GM18870 (cell line): ENCODE data around the gene SORCS2.

Source experiments
- ATAC-seq: cut with Tn5 transposase; IDR thresholded peaks from one replicate; pipeline ENCODE4 v1.9.1; 2021; ENCODE audit warnings: moderate library complexity; ENCODE audit not compliant: unreplicated experiment

The SORCS2 gene

DNA sequence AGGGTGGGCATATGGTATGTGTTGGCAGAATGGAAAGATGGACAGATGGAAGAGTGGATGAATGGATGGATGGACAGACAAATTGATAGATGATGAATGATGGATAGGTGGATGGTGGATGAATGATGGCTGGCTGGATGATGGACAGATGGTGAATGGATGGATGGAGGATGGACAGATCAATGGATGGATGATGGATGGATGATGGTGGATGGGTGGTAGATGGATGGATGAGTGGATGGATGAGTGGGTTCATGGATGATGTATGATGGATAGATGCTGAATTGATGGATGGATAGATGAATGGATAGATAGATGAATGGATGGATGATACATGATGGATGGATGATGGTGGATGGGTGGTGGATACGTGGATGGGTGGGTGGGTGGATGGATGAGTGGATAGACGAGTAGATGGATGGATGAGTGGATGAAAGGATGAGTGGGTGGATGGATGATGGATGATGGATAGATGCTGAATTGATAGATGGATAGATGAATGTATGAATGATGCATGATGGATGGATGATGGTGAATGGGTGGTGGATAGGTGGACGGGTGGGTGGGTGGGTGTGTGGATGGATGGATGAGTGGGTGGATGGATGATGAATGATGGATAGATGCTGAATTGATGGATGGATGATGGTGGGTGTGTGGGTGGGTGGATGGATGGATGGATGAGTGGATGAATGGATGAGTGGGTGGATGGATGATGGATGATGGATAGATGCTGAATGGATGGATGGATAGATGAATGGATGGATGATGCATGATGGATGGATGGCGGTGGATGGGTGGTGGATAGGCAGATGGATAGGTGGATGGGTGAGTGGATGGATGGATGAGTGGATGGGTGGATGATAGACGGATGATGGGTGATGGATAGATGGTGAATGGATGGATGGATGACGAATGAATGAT is 497.7 kb downstream of the SORCS2 start:
- no peak for ATAC-seq

DNA sequence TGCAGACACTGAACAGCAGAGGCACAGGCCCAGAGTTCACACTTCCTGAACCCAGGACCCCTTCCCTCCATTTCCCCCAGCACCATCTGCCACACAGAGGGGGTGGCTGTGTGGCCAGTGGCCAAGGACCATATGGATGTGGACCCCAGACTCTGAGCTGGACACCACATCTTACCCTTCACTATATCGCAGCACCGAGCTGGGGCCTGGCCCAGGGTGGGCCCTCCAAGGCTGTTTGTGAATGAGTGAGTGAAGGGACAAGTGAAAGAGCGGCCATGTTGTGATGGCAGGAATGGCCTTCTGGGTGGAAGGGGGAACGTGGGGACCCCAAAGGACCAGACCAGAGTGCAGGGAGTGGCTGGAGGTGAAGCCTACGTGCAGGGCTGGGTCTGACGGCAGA is 498.7 kb downstream of the SORCS2 start:
- no peak for ATAC-seq

DNA sequence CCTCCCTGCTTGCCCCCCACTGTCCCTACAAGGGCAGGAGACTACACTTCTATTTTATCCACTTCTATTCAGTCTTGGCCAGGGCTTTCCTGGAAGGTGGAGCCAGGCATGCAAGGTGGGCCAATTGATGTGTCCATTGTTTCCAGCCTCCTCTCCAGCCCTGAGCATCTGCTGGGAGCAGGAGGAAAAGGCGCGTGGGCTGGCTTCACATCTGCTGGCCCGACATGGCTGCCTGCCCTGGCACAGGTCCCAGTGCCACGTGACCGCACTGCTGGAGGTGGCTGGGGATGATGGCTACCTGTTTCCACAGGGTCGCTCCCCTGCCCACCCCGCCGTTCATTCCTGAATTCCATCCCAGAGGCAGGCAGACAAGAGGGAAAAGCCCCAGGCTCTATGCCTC is 499.6 kb downstream of the SORCS2 start:
- ATAC-seq: no peak

DNA sequence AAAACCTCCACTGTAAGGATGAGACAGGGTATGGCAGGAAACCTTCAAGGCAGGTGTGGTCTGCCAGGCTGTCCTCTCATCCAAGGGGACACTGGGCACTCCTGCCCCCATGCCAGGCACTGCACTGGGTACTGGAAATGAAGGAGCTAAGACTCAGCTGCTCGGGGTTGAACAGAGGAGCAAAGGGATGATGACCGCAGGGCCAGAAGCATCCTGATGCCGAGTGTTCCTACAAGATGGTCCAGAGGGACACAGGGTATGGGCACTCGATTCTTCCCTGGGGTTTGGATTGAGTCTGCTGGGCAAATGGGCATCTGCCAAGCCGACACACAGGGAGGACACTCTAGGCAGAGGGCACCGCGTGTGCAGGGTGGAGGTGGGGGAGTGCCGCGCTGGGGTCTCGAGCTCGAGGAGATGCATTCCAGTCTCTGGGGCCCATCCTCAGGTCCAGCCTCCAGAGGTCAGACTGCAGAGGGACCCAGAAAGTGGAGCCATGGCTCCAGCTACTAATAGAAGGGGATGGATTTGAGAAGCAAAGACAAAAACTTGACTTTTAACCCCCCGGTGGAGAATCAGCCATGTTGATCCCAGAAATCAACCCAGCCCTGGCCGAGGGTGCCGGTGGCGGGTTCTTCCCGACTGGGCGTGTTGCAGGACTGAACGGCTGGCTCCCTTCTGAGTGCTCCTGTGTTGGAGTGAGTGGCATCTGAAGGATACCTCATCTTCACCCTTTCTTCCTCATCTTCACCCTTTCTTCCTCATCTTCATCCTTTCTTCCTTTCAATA is 500.3 kb downstream of the SORCS2 start:
- no peak for ATAC-seq

DNA sequence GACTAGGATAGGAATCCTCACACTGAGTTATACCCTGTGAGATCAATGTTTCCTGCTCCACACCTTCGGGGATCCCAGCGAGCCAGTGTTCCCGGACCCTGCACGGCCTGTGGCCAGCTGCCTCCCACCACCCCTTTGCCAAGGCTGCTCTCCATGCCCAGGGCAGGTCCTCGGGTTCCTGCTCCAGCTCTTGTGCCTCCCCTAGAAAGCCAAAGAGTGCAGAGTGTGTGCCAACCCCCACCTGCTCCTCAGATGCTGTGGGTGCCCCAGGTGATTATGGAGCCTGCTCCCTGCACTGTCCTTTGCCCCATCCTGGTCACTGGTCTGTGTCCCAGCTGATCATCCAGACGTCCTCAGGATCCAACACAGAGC is 500.9 kb downstream of the SORCS2 start:
- no peak for ATAC-seq

DNA sequence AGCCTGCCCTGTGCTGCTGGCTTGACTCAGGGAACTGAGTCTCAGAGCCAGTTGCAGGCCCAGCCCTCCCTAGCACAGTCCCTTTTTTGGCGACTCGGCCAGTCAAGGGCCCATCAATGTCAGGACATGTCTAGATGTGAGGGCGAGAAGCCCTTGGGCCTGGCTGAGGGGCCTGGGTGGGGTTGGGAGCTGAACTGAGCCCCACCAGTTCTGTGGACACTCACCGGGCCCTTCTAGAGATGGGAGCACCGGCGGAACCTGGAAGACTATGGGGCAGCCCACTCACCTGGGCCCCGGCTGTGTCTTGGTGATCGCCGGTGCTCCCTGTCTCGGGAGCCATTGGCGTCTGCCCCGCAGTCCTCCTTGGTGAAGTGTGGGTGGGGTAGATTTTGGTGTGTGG is 501.4 kb downstream of the SORCS2 start:
- ATAC-seq: no peak

DNA sequence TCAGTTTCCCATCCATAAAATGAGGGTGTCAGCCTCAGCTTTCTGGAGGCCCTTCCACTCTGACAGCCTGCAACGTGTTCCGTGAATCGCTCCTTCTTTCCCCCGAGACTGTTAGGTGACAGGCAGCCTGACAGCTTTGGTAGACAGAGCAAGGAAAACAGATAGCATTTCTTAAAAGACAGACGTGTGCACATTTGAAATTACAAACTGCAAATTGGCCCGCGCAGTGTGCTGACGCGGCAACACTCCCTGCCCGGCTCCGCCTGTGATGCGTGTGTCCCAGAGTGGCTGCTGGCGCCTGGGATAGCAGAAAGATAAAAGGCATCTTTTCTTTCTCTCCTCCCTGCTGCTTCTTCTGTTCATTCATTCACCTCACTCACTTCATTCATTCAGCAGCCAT is 502.0 kb downstream of the SORCS2 start:
- ATAC-seq: no peak

DNA sequence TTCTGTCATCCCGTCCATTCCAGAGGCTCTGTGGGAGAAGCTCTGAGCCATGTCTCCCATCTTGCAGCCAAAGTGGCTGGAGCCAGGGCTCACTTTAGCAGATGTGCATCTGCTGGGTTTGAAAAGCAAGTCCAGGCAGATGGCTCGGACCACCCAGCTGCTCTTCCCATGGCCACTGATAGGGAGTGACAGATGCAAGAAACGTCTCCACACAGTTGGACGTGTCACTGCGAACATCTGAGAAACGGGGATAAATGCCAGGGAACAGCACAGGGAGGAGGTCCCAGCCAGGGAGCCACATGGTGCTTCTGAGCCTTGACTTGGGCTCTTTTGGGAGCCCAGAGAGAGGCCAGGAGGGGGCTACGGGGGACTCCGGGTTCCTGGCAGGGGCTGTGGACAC is 505.0 kb downstream of the SORCS2 start:
- ATAC-seq: no peak

DNA sequence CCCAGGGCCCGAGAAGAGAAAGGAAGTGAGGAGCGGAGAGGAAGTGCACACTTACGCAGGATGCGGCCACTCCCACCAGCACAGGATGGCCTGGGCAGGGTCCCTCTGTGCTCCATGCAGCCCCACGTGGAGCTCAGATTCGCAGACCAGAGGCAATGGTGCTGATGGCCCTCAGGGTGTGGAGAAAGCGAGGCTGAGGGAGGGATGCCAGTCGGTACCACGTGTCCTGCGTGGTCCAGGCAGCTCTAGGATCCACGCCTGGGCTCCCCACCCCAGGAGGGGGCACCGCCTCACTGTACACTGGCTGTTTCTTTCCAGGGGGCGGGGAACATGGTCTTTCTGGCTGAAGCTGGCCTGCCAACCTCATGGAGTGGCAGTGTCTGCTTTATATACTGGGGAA is 505.5 kb downstream of the SORCS2 start:
- no peak for ATAC-seq

DNA sequence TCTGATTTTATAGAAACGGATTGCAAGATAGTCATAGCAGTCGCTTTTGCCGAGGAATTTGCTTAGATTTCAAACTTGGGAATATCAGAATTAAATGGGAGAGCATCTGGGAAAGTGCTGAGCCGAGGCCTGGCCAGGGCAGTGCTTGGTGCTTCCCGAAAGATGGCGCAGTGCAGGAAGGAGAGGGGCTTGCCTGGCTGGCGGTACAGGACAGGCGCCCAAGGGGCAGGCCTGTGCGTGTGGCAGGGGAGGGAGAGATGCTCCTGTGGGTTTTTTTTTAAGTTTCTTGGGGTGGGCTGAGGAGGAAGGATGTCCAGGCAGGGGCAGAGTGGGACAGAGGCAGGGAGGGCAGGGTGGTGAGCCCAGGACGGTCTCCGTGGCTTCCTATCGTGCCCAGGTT is 506.2 kb downstream of the SORCS2 start:
- ATAC-seq: no peak

DNA sequence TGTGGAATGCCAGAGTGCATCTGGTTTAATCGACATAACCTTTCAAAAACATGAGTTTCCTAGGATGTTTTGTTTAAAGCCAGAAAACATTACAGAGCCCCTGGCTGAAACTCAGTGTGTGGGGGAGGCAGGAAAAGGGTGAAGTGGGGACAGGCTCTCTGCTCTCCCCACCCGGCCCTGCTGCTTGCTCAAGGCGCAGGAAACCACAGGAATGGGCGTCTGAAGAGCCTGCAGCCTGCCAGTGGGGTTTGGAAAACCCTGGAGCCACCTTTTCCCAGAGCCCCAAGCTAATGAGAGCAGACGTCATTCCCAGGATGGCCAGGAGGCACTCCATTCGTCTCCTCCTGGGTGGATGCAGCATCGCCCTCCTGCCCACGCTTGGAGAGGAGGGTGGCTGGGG is 506.7 kb downstream of the SORCS2 start:
- no peak for ATAC-seq

DNA sequence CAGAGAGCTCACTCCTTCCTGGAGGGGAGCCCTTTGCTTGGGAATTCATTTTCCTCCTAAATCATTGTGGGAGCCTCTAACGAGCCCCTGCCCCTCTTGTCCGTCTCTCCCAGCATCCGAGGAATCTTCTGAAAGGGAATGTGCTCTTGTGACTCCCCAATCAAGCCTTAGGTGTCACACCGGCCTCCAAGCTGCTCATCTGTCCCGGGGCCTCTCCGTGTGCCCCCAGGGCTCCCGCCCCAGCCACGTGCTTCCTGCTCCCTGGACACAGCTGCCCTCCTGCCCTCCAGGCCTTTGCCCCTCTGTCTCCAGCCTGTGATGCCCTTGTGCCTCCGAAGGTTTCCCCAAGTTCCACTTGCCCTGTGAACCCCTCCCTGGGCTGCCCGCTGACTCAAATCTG is 507.5 kb downstream of the SORCS2 start:
- ATAC-seq: no peak

DNA sequence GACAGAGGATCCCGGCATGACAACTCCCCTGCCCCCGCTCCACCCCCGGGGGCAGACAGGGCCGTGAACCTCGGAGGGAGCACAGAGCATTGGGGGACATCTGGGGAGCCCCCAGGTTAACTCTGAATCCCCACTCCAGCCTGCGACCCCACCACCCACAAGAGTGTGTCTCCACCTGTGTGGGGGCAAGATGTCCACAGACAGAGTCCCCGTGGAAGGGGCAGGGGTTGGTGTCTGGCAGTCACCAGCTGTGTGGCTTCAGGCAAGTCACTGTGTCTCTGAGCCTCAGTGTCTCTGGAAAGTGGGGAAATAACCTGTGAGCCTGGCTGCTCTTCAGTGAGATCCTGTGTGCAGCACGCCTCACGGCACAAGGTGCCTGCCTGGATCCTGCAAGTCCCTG is 508.3 kb downstream of the SORCS2 start:
- ATAC-seq: no peak

DNA sequence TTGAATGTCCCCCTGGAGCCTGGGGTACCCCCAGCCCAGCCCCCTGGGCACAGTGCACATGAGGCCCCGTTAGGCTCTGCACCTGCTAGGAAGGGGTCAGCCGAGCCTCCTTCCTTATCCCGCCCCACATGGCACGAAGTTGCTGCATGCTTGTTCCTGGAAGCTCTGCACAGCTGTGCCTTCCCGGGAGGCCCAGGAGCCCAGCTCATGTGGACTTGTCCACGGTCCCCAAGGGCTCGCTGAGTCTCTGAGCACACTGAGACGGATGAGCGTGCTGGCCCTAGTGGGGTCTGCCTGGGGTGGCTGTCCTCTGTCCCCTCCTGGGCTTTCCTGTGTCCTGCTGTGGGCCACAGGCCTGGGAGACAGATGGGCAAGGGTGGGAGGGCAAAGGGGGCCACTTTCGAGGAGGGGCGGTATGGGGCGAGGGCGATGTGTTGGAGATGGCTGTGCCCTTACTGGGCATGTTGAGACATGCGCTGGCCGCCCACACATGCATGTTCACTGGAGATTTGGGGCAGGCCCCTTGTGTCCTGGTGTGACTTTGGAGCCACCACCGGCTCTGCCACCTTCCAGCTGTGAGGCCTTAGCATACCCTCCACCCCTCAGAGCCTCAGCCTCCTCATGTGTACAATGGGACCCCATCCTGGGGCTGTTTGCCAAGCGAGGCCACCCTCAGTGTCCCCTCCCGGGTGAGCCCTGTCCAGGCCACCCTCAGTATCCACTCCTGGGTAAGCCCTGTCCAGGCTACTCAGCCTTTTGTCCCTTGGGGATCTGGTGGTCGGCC is 509.7 kb downstream of the SORCS2 start:
- ATAC-seq: no peak

DNA sequence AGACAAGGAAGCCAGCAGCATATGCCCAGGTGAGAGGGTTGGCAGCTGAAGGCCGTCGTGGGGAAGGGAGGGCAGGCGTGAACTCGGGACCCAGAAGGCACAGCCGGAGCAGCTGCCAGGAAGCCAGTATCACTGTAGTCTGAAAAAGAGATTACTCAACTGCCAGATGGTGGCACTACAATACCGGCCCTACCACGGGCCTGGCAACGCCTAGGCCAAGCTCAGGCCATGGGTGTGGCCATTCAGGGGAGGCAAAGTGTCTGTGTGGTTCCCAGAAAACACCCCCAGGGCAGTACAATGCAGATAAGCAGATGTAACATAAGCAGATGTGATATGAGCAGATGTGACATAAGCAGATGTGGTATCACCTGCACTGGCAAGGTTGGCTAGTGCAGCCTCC is 511.4 kb downstream of the SORCS2 start:
- ATAC-seq: no peak

DNA sequence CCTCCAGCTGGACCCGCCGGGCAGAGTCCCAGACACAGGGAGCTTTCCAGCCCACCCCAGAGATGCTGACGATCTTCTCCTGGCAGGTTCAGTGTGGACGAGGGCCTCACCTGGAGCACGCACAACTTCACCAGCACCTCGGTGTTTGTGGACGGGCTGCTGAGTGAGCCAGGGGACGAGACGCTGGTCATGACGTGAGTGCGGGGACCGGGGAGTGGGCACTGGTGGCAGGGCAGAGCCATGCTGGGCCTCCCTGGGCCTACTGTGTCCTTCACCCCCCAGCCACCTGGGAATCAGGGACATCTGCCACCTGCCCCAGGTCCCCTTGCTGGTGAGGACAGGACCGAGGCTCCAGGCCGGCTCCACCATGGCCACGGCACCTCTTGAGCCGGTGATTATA is 511.8 kb downstream of the SORCS2 start:
- no peak for ATAC-seq

DNA sequence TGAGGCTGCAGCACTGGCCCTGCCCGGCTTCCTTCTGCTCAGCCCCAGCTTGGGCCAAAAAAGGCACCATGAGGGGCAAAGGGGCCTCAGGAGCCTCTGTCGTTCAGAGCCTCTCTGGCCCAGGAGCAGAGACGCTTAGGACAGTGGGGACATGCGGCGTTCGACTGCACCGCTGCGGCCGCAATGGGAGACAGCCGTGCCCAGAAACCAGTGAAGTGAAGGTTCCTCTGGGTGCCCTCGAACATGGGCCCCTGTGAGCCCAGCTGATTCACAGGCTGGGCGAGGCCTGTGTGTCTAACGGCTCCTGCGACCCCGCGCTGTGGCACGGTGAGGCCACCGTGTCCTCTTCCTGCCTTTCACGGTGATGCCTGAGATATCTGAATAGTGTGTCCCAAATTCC is 512.3 kb downstream of the SORCS2 start:
- ATAC-seq: no peak

DNA sequence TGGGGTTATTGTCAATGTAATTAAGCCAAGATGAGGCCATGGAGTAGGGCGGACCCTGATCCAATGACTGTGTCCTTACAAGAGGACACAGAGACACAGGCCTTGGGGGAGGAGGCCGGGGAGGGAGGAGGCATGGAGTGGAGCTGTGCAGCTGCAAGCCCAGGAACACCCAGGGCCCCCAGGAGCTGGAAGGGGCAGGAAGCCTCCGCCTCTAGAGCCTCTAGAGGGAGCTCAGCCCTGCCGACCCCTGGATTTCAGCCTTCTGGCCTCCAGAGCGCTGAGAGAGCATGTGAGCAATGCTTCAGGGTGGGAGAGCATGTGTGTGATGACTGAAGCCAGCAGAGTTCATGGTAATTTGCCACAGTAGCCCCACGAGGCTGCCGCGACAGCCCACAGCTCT is 512.7 kb downstream of the SORCS2 start:
- ATAC-seq: no peak

DNA sequence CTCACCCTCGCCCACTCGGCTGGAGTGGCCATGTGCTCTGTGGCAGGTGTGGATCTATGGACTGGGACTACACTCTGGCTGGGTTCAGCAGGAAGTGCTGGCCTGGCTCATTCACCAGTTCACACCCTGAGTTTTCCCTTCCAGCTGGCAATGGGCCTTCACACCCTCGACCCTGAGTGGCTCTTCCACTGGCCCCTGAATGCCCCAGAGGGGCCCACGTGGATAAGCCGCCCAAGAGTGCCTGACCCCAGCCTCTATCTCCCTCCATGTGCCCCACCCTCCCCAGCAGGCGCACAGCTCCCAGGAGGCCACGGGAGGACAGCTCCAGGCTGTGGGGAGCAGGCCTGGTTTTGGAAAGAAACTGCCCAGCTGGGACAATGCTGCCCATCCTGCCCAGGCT is 513.3 kb downstream of the SORCS2 start:
- ATAC-seq: no peak

DNA sequence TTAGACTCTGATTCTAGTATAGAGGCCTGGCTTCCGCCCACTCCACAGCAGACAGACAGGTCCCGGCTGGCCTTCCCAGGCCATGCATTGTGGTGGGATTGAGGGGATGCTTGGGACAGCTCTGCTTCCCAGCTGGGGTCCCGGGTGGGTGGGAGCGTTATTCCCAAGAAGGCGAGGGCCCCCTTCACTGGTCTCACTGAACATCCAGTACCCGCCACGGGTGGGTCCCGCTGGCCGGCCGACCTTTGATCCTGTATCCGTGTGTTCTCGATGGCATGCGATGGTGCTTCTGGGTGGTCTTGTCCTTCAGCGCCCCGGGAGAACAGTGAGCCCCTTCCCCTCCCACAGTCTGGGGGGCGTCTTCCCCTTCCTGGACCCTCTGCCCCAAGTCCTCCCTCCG is 515.9 kb downstream of the SORCS2 start:
- no peak for ATAC-seq

DNA sequence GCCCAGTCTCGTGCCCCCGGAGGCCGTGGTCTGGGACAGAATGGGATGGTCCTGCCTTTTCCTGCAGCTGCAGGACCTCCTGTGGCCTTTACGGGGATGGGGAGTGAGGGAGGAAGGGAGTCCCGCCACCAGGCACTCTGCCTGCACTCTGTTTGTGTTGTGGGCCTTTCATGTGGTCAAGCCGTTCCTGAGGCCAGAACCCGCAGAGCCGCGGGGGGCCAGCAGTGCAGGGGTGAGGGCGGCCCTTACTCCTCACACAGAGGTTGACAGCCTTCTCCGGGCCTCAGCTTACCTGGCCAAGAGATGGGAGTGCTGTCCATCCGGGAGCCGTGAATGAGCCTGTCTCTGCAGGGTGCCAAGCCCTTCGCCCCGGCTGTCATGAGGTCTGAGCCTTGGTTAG is 516.6 kb downstream of the SORCS2 start:
- no peak for ATAC-seq

DNA sequence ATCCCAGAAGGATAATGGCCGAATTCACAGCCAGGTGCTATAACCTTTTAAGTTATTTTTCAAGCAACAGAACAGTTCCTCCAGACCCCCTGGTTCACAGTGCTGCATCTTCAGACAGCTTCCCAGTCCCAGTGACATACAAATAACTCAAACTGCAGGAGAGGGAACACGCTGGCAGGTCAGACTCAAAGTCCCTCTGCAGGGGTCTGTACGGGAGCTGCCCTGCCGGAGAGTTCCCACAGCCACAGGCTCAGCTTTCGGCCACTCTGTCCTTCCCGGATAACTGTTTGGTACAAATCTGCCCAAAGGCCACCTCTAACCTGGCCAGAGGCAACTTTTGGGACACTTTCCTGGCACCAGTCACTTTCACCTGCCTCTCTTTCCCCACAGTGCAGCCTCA is 517.1 kb downstream of the SORCS2 start:
- no peak for ATAC-seq
